HCT116 (cell line): ENCODE data around the gene DDAH1. TPM values are rescaled to one million over a fixed set of nuclear protein-coding genes. Genes with fewer than 3 reads are reported as not detected.

Experiments
- ATAC-seq: fragments of 200-7000 bp; cut with Tn5 transposase; 2 replicates; pipeline ENCODE4 v1.9.1; 2020; ENCODE audit warnings: mild to moderate bottlenecking, moderate library complexity
- BruUV-seq: library from RNA; stranded (reverse); fragments of 400-500 nt; replicated peaks from 2 replicates; lab custom pipeline; 2021; lab: Mats Ljungman, UMichigan
- CTCF ChIA-PET: fragments of 300-600 bp; sonication (Branson Sonifier 250); formaldehyde crosslinking; loops from one replicate; lab custom pipeline; 2021; ENCODE audit warnings: antibody characterized with exemption; lab: Charles Lee
- POLR2A ChIA-PET: fragments of 300-600, 350-600 bp; sonication (Branson Sonifier 250); formaldehyde crosslinking; loops from one replicate; lab custom pipeline; 2021; ENCODE audit warnings: antibody characterized with exemption; lab: Charles Lee
- RAD21 ChIA-PET, 2 experiments: fragments of 300-600 bp; sonication (Branson Sonifier 250); formaldehyde crosslinking; loops; one replicate each; lab custom pipeline; 2023; ENCODE audit warnings: low total read pairs in 2 of 2; ENCODE audit not compliant: uncharacterized antibody in 2 of 2, unreplicated experiment in 2 of 2, low non-redundant PET in 1 of 2; lab: Charles Lee
- DNase-seq: peaks from one replicate; pipeline ENCODE4 v3.0.0-alpha.2; 2010; ENCODE audit warnings: low read depth, low spot score
- H2AFZ ChIP-seq: fragments of 200-600 bp; shearing (Covaris generic), sonication (generic); 2 replicates; pipeline ENCODE4 v1.6.1; 2017; ENCODE audit warnings: low read depth, mixed run types, mixed read lengths, antibody characterized with exemption, low read length; ENCODE audit not compliant: poor library complexity, severe bottlenecking
- H3K27ac ChIP-seq: 2 replicates; pipeline ENCODE4 v1.5.1; 2012; ENCODE audit warnings: low read depth, low read length
- H3K27me3 ChIP-seq: fragments of 200-600 bp; sonication (generic); 2 replicates; pipeline ENCODE4 v1.6.1; 2016; ENCODE audit warnings: mixed run types, low read length, mixed read lengths; ENCODE audit not compliant: insufficient read depth
- H3K36me3 ChIP-seq, 2 experiments: fragments of 200-500 bp in 1 of 2; fragments of 200-600 bp in 1 of 2; sonication (Bioruptor generic) in 1 of 2; sonication (generic) in 1 of 2; 2 replicates each; pipeline versions ENCODE4 v1.5.1 to v1.6.1; 2014 to 2016; ENCODE audit warnings: low read length in 2 of 2, inconsistent platforms in 1 of 2, mixed read lengths in 1 of 2, mixed run types in 1 of 2; ENCODE audit not compliant: insufficient read depth in 2 of 2, control insufficient read depth in 1 of 2
- H3K4me1 ChIP-seq, 2 experiments: fragments of 200-600 bp in 1 of 2; sonication (generic) in 1 of 2; 2 replicates each; pipeline versions ENCODE4 v1.5.1 to v1.6.1; 2012 to 2017; ENCODE audit warnings: low read length in 2 of 2, inconsistent platforms in 1 of 2, mild to moderate bottlenecking in 1 of 2, mixed read lengths in 1 of 2, mixed run types in 1 of 2, moderate library complexity in 1 of 2; ENCODE audit not compliant: insufficient read depth in 2 of 2, control insufficient read depth in 1 of 2
- H3K4me2 ChIP-seq: fragments of 200-600 bp; sonication (generic); 2 replicates; pipeline ENCODE4 v1.6.1; 2017; ENCODE audit warnings: mixed run types, low read length, mixed read lengths
- H3K4me3 ChIP-seq, 2 experiments: fragments of 200-600 bp in 1 of 2; sonication (generic) in 1 of 2; replicated peaks in 1 of 2; 2 replicates each; pipeline ENCODE4 v1.5.1; 2011 to 2016; ENCODE audit warnings: low read length in 2 of 2, control low read depth in 1 of 2, low read depth in 1 of 2, mild to moderate bottlenecking in 1 of 2, mixed read lengths in 1 of 2, mixed run types in 1 of 2
- H3K79me2 ChIP-seq: fragments of 200-600 bp; sonication (generic); 2 replicates; pipeline ENCODE4 v1.6.1; 2017; ENCODE audit warnings: mild to moderate bottlenecking, mixed run types, low read length, moderate library complexity, mixed read lengths; ENCODE audit not compliant: insufficient read depth
- H3K9ac ChIP-seq: fragments of 200-600 bp; sonication (generic); 2 replicates; pipeline ENCODE4 v1.6.1; 2016; ENCODE audit warnings: low read length, mixed read lengths
- H3K9me2 ChIP-seq: fragments of 200-600 bp; sonication (generic), shearing (Covaris generic); 2 replicates; pipeline ENCODE4 v1.6.1; 2017; ENCODE audit warnings: mixed run types, mild to moderate bottlenecking, moderate library complexity; ENCODE audit not compliant: insufficient read depth
- H3K9me3 ChIP-seq, 2 experiments: fragments of 200-500 bp in 1 of 2; fragments of 200-600 bp in 1 of 2; sonication (Bioruptor generic) in 1 of 2; sonication (generic) in 1 of 2; 2 replicates each; pipeline ENCODE4 v1.6.1; 2014 to 2017; ENCODE audit warnings: low read length in 2 of 2, mixed read lengths in 2 of 2, inconsistent platforms in 1 of 2, low read depth in 1 of 2, mild to moderate bottlenecking in 1 of 2, mixed run types in 1 of 2, moderate library complexity in 1 of 2; ENCODE audit not compliant: control insufficient read depth in 1 of 2, insufficient read depth in 1 of 2
- H4K20me1 ChIP-seq: fragments of 200-600 bp; sonication (generic), shearing (Covaris generic); 2 replicates; pipeline ENCODE4 v1.6.1; 2017; ENCODE audit warnings: mixed run types, mild to moderate bottlenecking, moderate library complexity; ENCODE audit not compliant: insufficient read depth
- ATF3 ChIP-seq: IDR thresholded peaks from 2 replicates; pipeline ENCODE4 v1.6.1; 2012
- CBX3 ChIP-seq: IDR thresholded peaks from 2 replicates; pipeline ENCODE4 v1.6.1; 2012; ENCODE audit warnings: low read depth
- CEBPB ChIP-seq: IDR thresholded peaks from 2 replicates; pipeline ENCODE4 v1.6.1; 2012; ENCODE audit warnings: low read depth
- CTCF ChIP-seq, 3 experiments: fragments of 200-600 bp in 1 of 3; sonication (generic) in 1 of 3; IDR thresholded peaks in 2 of 3; conservative IDR thresholded peaks in 1 of 3; 2 replicates each; pipeline ENCODE4 v1.5.1; 2012 to 2017; ENCODE audit warnings: low read depth in 2 of 3, low read length in 2 of 3, antibody characterized with exemption in 1 of 3, borderline replicate concordance in 1 of 3, control low read depth in 1 of 3, mild to moderate bottlenecking in 1 of 3, mixed read lengths in 1 of 3, mixed run types in 1 of 3, moderate library complexity in 1 of 3; ENCODE audit not compliant: insufficient read depth in 1 of 3
- ELF1 ChIP-seq: IDR thresholded peaks from 2 replicates; pipeline ENCODE4 v1.6.1; 2012; ENCODE audit warnings: low read depth, borderline replicate concordance
- EZH2phosphoT487 ChIP-seq: fragments of 200-600 bp; IDR thresholded peaks from 2 replicates; pipeline ENCODE4 v1.6.1; 2018; ENCODE audit warnings: antibody characterized with exemption, borderline replicate concordance
- FOSL1 ChIP-seq: IDR thresholded peaks from 2 replicates; pipeline ENCODE4 v1.6.1; 2012; ENCODE audit warnings: low read depth
- JUND ChIP-seq: IDR thresholded peaks from 2 replicates; pipeline ENCODE4 v1.6.1; 2012
- POLR2AphosphoS5 ChIP-seq: IDR thresholded peaks from 2 replicates; pipeline ENCODE4 v1.6.1; 2011; ENCODE audit warnings: mild to moderate bottlenecking, low read depth, low read length, moderate library complexity
- RAD21 ChIP-seq: IDR thresholded peaks from 2 replicates; pipeline ENCODE4 v1.6.1; 2012; ENCODE audit warnings: low read depth, mild to moderate bottlenecking
- SIN3A ChIP-seq: IDR thresholded peaks from 2 replicates; pipeline ENCODE4 v1.6.1; 2012; ENCODE audit warnings: low read depth
- SRF ChIP-seq: IDR thresholded peaks from 2 replicates; pipeline ENCODE4 v1.6.1; 2012; ENCODE audit warnings: low read depth
- intact Hi-C: fragments of 100-400 bp; cut with micrococcal nuclease; formaldehyde crosslinking; loops from 2 replicates; pipeline ENCODE4 v1.10.0; 2022
- total RNA-seq: library from RNA; stranded (reverse); gene quantifications from one replicate; pipeline ENCODE4 v1.2.1, GENCODE V29; 2021; ENCODE audit not compliant: unreplicated experiment
- TF ChIP-seq, protein P1 (sequence below): IDR thresholded peaks from 2 replicates; pipeline ENCODE4 v1.6.1; 2011; ENCODE audit warnings: mild to moderate bottlenecking, low read length, moderate library complexity; ENCODE audit not compliant: insufficient replicate concordance; ENCODE audit errors: extremely low read depth
- TF ChIP-seq, protein P2 (sequence below): IDR thresholded peaks from 2 replicates; pipeline ENCODE4 v1.6.1; 2012; ENCODE audit warnings: low read depth

Gene DDAH1
- total RNA-seq, 1 experiment from 2014 or later: 16.6 TPM

- no TSS peak for BruUV-seq
- TF ChIP-seq POLR2AphosphoS5: no peak
- no peak for TF ChIP-seq EZH2phosphoT487
- no peak for TF ChIP-seq ATF3
- no peak for TF ChIP-seq ELF1
- TF ChIP-seq RAD21: no peak
- TF ChIP-seq CTCF (IDR thresholded peaks at IDR 0.05 in 2 of 3, conservative IDR thresholded peaks at IDR 0.05 in 1 of 3; ENCODE audit: borderline replicate concordance in 1 of 3, insufficient read depth in 1 of 3, low read depth in 2 of 3, low read length in 2 of 3): no peak
- no peak for TF ChIP-seq SIN3A
- TF ChIP-seq CBX3: no peak
- TF ChIP-seq, protein P1, sequence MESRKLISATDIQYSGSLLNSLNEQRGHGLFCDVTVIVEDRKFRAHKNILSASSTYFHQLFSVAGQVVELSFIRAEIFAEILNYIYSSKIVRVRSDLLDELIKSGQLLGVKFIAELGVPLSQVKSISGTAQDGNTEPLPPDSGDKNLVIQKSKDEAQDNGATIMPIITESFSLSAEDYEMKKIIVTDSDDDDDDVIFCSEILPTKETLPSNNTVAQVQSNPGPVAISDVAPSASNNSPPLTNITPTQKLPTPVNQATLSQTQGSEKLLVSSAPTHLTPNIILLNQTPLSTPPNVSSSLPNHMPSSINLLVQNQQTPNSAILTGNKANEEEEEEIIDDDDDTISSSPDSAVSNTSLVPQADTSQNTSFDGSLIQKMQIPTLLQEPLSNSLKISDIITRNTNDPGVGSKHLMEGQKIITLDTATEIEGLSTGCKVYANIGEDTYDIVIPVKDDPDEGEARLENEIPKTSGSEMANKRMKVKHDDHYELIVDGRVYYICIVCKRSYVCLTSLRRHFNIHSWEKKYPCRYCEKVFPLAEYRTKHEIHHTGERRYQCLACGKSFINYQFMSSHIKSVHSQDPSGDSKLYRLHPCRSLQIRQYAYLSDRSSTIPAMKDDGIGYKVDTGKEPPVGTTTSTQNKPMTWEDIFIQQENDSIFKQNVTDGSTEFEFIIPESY: no peak
- no peak for TF ChIP-seq CEBPB
- no peak for TF ChIP-seq JUND
- no peak for TF ChIP-seq FOSL1
- TF ChIP-seq, protein P2, sequence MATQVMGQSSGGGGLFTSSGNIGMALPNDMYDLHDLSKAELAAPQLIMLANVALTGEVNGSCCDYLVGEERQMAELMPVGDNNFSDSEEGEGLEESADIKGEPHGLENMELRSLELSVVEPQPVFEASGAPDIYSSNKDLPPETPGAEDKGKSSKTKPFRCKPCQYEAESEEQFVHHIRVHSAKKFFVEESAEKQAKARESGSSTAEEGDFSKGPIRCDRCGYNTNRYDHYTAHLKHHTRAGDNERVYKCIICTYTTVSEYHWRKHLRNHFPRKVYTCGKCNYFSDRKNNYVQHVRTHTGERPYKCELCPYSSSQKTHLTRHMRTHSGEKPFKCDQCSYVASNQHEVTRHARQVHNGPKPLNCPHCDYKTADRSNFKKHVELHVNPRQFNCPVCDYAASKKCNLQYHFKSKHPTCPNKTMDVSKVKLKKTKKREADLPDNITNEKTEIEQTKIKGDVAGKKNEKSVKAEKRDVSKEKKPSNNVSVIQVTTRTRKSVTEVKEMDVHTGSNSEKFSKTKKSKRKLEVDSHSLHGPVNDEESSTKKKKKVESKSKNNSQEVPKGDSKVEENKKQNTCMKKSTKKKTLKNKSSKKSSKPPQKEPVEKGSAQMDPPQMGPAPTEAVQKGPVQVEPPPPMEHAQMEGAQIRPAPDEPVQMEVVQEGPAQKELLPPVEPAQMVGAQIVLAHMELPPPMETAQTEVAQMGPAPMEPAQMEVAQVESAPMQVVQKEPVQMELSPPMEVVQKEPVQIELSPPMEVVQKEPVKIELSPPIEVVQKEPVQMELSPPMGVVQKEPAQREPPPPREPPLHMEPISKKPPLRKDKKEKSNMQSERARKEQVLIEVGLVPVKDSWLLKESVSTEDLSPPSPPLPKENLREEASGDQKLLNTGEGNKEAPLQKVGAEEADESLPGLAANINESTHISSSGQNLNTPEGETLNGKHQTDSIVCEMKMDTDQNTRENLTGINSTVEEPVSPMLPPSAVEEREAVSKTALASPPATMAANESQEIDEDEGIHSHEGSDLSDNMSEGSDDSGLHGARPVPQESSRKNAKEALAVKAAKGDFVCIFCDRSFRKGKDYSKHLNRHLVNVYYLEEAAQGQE: no peak
- no peak for TF ChIP-seq SRF
Measured at GRCh38 chr1:85323770-85324169, 141.2 kb downstream of the DDAH1 start.

More at GRCh38 chr1:85323770-85324169, 141.2 kb downstream of the DDAH1 start:
- Histone ChIP-seq H4K20me1 (no peaks in the 10 kb centered on the region), H3K4me2 (no peak overlapping the region), H3K9ac (no peak overlapping the region), H3K9me2 (no peaks in the 10 kb centered on the region; the same call in 1 of the 2 replicates), H3K4me3 (no peak overlapping the region), H3K27ac (no peak overlapping the region), H3K36me3 (no peaks in the 10 kb centered on the region), H2AFZ (no peak overlapping the region), H3K4me1 (peaks cover 44 to 63% of the 10 kb centered on the region in 2 experiments), H3K27me3 (no peaks in the 10 kb centered on the region), H3K9me3 (no peaks in the 10 kb centered on the region), H3K79me2 (no peaks in the 10 kb centered on the region)
- CTCF ChIA-PET: interaction anchor here (0.9 kb wide), 1 partner anchor 369 kb away, joined by 3 read pairs; no protein-coding TSS in a partner anchor
- RAD21 ChIA-PET: no interaction called here
- intact Hi-C loops: no loop called here
- ATAC-seq: no peak
- POLR2A ChIA-PET: no interaction called here
- no peak for DNase-seq
